MCF 10A (cell line): Measurements from ENCODE around the gene FAM3D. TPM values are rescaled to one million over a fixed set of nuclear protein-coding genes. Genes with fewer than 3 reads are reported as not detected.

Source experiments
- BruUV-seq: library from RNA; stranded (reverse); fragments of 400-500 nt; replicated peaks from 2 replicates; lab custom pipeline; 2021; lab: Mats Ljungman, UMichigan
- CTCF ChIA-PET: fragments of 300-600 bp; sonication (Branson Sonifier 250); formaldehyde crosslinking; extraction: SDS; loops from one replicate; lab custom pipeline; 2021; ENCODE audit warnings: antibody characterized with exemption, inconsistent platforms; lab: Yijun Ruan, JAX
- POLR2A ChIA-PET: fragments of 300-600, 350-650 bp; sonication (Branson Sonifier 250); formaldehyde crosslinking; extraction: SDS; loops from one replicate; lab custom pipeline; 2020; ENCODE audit warnings: antibody characterized with exemption, inconsistent platforms; lab: Yijun Ruan, JAX
- DNase-seq: peaks from one replicate; pipeline ENCODE4 v3.0.0-alpha.2; 2018; ENCODE audit not compliant: unreplicated experiment
- H3K27ac Mint-ChIP-seq: one replicate; pipeline ENCODE4 v1.8.0; 2022; ENCODE audit warnings: mild to moderate bottlenecking, low read depth, mixed read lengths; ENCODE audit not compliant: unreplicated experiment
- H3K27me3 Mint-ChIP-seq: one replicate; pipeline ENCODE4 v1.8.0; 2022; ENCODE audit warnings: mixed read lengths; ENCODE audit not compliant: insufficient read depth, unreplicated experiment
- H3K36me3 Mint-ChIP-seq: one replicate; pipeline ENCODE4 v1.8.0; 2022; ENCODE audit warnings: mild to moderate bottlenecking, moderate library complexity, mixed read lengths; ENCODE audit not compliant: insufficient read depth, unreplicated experiment
- H3K4me1 Mint-ChIP-seq: one replicate; pipeline ENCODE4 v1.8.0; 2022; ENCODE audit warnings: mixed read lengths; ENCODE audit not compliant: insufficient read depth, unreplicated experiment
- H3K4me3 Mint-ChIP-seq: one replicate; pipeline ENCODE4 v1.8.0; 2022; ENCODE audit warnings: mild to moderate bottlenecking, moderate library complexity, mixed read lengths; ENCODE audit not compliant: unreplicated experiment
- H3K9me3 Mint-ChIP-seq: one replicate; pipeline ENCODE4 v1.8.0; 2022; ENCODE audit warnings: mixed read lengths; ENCODE audit not compliant: unreplicated experiment
- intact Hi-C: fragments of 100-400 bp; cut with micrococcal nuclease; formaldehyde crosslinking; loops from 2 replicates; pipeline ENCODE4 v1.14.1; 2022
- total RNA-seq: library from RNA; stranded (reverse); gene quantifications from 2 replicates; pipeline ENCODE4 v1.2.3, GENCODE V29; 2022
- TF ChIP-seq, protein P1 (sequence below): fragments of 200-600 bp; IDR thresholded peaks from one replicate; pipeline ENCODE4 v1.8.0; 2022; ENCODE audit warnings: antibody characterized with exemption, mild to moderate bottlenecking; ENCODE audit not compliant: unreplicated experiment

Gene FAM3D
- total RNA-seq, 1 experiment from 2014 or later, result not detected

DNA sequence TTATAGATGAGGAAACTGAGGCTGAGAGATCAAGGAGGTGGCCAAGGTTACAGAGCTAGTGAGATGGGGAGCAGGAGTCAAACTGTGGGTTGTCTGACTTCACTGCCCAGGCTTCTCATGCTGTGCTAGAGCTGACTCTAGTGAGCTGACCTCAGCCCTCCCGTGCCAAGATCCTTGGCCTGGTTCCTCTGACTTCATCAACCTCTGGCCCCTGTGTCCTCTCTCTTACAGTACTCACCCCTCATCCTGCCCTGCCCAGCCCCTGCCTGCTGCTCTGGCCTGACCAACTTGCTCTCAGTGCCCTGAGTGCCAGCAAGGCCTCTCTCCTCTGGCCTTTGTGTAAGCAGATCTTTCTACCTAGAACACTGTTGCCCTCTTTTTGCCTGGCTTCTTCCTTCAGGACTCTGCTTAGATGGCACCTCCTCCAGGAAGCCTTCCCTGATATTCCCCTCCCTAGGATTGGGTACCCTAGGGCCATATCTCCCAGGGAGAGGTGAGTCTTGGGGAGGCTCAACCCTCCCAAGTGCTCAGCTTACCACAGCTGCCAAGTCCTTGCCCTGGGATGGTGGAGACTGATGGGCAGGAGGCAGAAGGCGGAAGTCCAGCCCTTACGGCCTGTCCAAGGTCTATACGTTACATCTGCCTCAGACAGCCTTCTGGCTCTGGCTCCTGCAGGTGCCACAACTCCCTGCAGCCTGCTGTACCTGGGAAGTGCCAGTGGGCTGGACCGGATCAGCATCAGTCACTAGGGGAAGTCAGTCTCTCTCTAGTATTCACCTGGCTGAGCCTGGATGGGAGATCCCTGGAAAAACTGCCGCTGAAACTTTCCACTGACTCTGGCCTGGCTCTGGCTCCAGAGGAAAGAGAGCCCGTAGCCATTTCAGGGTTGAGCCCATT, 53.1 kb downstream of the FAM3D start:
- ChIA-PET POLR2A (no interaction called here), CTCF (interaction anchor here (0.8 to 1.6 kb wide), 2 partner anchors 17 to 150 kb away, joined by 3 to 9 read pairs; no protein-coding TSS in a partner anchor)
- TF ChIP-seq, protein P1, sequence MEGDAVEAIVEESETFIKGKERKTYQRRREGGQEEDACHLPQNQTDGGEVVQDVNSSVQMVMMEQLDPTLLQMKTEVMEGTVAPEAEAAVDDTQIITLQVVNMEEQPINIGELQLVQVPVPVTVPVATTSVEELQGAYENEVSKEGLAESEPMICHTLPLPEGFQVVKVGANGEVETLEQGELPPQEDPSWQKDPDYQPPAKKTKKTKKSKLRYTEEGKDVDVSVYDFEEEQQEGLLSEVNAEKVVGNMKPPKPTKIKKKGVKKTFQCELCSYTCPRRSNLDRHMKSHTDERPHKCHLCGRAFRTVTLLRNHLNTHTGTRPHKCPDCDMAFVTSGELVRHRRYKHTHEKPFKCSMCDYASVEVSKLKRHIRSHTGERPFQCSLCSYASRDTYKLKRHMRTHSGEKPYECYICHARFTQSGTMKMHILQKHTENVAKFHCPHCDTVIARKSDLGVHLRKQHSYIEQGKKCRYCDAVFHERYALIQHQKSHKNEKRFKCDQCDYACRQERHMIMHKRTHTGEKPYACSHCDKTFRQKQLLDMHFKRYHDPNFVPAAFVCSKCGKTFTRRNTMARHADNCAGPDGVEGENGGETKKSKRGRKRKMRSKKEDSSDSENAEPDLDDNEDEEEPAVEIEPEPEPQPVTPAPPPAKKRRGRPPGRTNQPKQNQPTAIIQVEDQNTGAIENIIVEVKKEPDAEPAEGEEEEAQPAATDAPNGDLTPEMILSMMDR, result no peak
- intact Hi-C loops, result no loop called here
- no peak overlapping the region for H3K4me3 Mint-ChIP-seq
- BruUV-seq, result no TSS peak
- H3K9me3 Mint-ChIP-seq, result no peaks in the 10 kb centered on the region
- H3K4me1 Mint-ChIP-seq, result no peaks in the 10 kb centered on the region
- H3K27me3 Mint-ChIP-seq, result no peaks in the 10 kb centered on the region
- no peak for DNase-seq
- H3K27ac Mint-ChIP-seq, result peak overlapping the region; percentile 29
- peaks cover 6% of the 10 kb centered on the region for H3K36me3 Mint-ChIP-seq

DNA sequence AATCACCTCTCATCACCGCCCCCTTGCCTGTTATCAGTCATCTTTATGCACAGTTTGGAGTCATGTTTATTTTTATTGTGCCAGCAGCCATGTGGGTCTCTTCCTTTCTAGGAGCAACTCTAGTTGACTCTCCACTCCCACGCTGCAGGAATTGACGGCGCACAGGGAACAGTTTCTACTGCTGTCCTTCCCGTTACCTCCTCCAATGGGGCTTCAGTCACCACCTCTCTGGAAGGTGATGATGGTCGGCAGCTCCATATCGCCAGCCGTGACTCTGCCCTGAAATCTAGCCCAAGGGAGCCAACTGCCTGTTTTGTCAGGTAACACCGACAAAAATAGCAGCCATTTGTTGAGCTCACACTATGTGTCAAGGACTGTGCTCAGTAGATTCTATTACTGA, 53.7 kb downstream of the FAM3D start:
- no TSS peak for BruUV-seq
- H3K4me3 Mint-ChIP-seq, result no peak overlapping the region
- no peaks in the 10 kb centered on the region for H3K9me3 Mint-ChIP-seq
- intact Hi-C loops, result no loop called here
- H3K27ac Mint-ChIP-seq, result peak overlapping the region; percentile 29
- H3K27me3 Mint-ChIP-seq, result no peaks in the 10 kb centered on the region
- no peaks in the 10 kb centered on the region for H3K4me1 Mint-ChIP-seq
- TF ChIP-seq, protein P1, result no peak
- H3K36me3 Mint-ChIP-seq, result peaks cover 6% of the 10 kb centered on the region
- CTCF ChIA-PET, result interaction anchor here (0.8 to 1.6 kb wide), 2 partner anchors 18 to 149 kb away, joined by 3 to 9 read pairs; no protein-coding TSS in a partner anchor
- no peak for DNase-seq
- POLR2A ChIA-PET, result no interaction called here

DNA sequence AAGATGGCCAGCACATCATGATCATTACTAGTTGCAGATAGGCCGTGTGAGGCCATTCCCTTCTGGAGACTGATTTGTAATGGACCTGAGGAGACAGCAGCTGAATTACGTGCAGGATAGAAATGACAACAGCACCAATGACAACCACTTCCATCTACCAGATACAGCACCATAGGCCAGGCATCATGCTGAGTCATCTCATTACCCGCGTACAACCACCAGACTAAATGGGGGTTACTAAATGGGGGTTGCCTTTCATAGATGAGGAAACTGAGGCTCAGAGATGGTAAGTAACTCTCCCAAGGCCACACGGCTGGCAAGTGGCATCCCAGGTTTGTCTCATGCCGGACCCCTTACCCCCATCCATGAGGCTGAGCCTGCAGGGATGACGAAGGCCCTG, 56.6 kb downstream of the FAM3D start:
- intact Hi-C loops, result no loop called here
- CTCF ChIA-PET, result interaction anchor here (1.0 to 2.9 kb wide), 2 partner anchors 20 to 41 kb away, joined by 3 to 10 read pairs; no protein-coding TSS in a partner anchor

DNA sequence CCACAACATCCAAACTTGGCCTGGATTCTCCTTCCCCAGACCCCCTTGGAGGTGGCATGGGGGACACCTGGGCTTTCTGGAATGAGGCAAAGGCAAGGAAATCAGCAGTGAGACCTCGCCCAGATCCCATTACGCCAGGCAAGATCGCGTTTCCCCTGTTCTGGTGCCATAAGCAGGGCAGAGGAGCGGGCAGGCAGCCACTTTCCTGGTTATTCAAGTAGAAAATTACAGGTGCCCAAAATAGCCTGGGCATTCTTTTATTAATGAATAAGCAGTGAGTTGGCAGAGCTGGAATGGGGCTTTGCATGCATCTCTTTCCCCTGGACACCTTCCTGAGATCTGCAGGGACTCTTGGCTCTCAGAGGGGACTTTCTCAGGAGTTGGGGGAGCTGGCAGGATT, 57.9 kb downstream of the FAM3D start:
- POLR2A ChIA-PET, result interaction anchor here (0.7 kb wide), 1 partner anchor 43 kb away, joined by 3 read pairs; no protein-coding TSS in a partner anchor
- Mint-ChIP-seq H3K9me3 (no peaks in the 10 kb centered on the region), H3K36me3 (peaks cover 6% of the 10 kb centered on the region), H3K4me3 (no peak overlapping the region), H3K4me1 (no peaks in the 10 kb centered on the region), H3K27ac (no peak overlapping the region), H3K27me3 (peaks cover 24% of the 10 kb centered on the region)
- no TSS peak for BruUV-seq
- CTCF ChIA-PET, result interaction anchor here (0.7 to 2.9 kb wide), 5 partner anchors 17 to 40 kb away, joined by 3 to 16 read pairs (median 4); no protein-coding TSS in a partner anchor
- TF ChIP-seq, protein P1, result no peak
- intact Hi-C loops, result no loop called here
- DNase-seq, result no peak

More for the DNA sequence above, 56.6 kb downstream of the FAM3D start:
- POLR2A ChIA-PET, result no interaction called here
- TF ChIP-seq, protein P1, result no peak
- no peaks in the 10 kb centered on the region for H3K9me3 Mint-ChIP-seq
- H3K4me1 Mint-ChIP-seq, result no peaks in the 10 kb centered on the region
- peaks cover 6% of the 10 kb centered on the region for H3K36me3 Mint-ChIP-seq
- no TSS peak for BruUV-seq
- H3K27me3 Mint-ChIP-seq, result peaks cover 13% of the 10 kb centered on the region
- no peak overlapping the region for H3K4me3 Mint-ChIP-seq
- no peak for DNase-seq
- no peak overlapping the region for H3K27ac Mint-ChIP-seq
